Liver (tissue), 3 donors: ENCODE measurements around the gene DAGLB.

Experiments used
- ATF3 ChIP-seq: IDR thresholded peaks from 2 replicates; pipeline ENCODE4 v1.6.1; 2016; ENCODE audit warnings: antibody characterized with exemption
- CTCF ChIP-seq: fragments of 150-350 bp; IDR thresholded peaks from 2 replicates; pipeline ENCODE4 v1.5.1; 2017; ENCODE audit warnings: improper control_type of control experiment, low read depth, low read length; ENCODE audit not compliant: missing input control
- EGR1 ChIP-seq, 2 donors: IDR thresholded peaks; 2 replicates each; pipeline ENCODE4 v1.6.1; 2016 to 2018; ENCODE audit warnings: antibody characterized with exemption in 2 of 2, low read depth in 2 of 2
- MAX ChIP-seq: IDR thresholded peaks from 2 replicates; pipeline ENCODE4 v1.6.1; 2016; ENCODE audit warnings: antibody characterized with exemption
- RAD21 ChIP-seq, 2 donors: IDR thresholded peaks; 2 replicates each; pipeline ENCODE4 v1.6.1; 2016; ENCODE audit warnings: antibody characterized with exemption in 2 of 2, mild to moderate bottlenecking in 2 of 2
- REST ChIP-seq: IDR thresholded peaks from 2 replicates; pipeline ENCODE4 v1.6.1; 2016; ENCODE audit warnings: antibody characterized with exemption, mild to moderate bottlenecking
- SP1 ChIP-seq: IDR thresholded peaks from 2 replicates; pipeline ENCODE4 v1.6.1; 2018; ENCODE audit warnings: antibody characterized with exemption, mild to moderate bottlenecking
- YY1 ChIP-seq: IDR thresholded peaks from 2 replicates; pipeline ENCODE4 v1.6.1; 2016; ENCODE audit warnings: antibody characterized with exemption, mild to moderate bottlenecking
- donor health status: healthy.
- donor health status: healthy.

GRCh38 chr7:6425948-6426347 lies 21.8 kb downstream of the DAGLB start:
- no peak for TF ChIP-seq CTCF
- no peak for TF ChIP-seq YY1
- no peak for TF ChIP-seq REST
- TF ChIP-seq SP1, result no peak
- TF ChIP-seq EGR1 (IDR thresholded peaks at IDR 0.05; ENCODE audit: low read depth in 2 of 2), result no peak
- TF ChIP-seq RAD21 (IDR thresholded peaks at IDR 0.05), result no peak
- TF ChIP-seq ATF3, result no peak
- no peak for TF ChIP-seq MAX
